ENCODE results near the gene AOPEP.
A peak's percentile ranks its signal among the peaks of the same experiment; 100 is the strongest.

DNA sequence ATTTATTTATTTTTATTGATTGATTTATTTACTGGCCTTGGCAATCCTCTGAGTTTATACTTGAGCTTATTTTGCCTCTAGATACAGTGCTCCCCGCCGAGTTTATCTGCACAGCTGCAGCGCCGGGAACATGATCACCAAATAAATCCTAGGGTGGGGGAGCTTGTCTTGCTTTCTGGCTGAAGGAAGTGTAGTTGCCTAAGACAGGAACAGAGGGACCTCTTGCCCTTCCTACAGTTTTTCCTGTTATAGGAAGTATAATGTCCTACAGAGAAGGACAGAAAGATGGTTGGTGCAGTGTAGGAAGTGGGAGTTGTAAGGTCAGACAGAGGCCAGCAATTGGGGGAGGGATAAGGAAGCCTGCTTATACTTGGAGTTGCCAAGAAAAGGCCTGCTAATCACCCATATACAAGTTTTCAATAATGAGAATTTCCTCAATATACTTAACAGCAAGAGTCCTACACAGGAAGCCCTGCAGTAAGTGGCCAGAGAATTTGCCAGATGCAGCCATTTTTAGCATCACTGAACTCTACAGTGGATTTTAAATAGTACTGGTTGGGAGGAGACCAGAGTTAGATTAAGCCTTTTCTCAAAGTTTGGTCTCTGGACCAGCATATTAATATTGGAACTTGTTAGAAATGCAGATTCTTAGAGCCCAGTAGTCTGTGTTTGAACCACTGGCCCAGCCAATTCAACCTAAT, 7.7 kb downstream of the AOPEP start:
- no peak for TF ChIP-seq POLR2A (IDR thresholded peaks at IDR 0.05)
- TF ChIP-seq, protein P1, sequence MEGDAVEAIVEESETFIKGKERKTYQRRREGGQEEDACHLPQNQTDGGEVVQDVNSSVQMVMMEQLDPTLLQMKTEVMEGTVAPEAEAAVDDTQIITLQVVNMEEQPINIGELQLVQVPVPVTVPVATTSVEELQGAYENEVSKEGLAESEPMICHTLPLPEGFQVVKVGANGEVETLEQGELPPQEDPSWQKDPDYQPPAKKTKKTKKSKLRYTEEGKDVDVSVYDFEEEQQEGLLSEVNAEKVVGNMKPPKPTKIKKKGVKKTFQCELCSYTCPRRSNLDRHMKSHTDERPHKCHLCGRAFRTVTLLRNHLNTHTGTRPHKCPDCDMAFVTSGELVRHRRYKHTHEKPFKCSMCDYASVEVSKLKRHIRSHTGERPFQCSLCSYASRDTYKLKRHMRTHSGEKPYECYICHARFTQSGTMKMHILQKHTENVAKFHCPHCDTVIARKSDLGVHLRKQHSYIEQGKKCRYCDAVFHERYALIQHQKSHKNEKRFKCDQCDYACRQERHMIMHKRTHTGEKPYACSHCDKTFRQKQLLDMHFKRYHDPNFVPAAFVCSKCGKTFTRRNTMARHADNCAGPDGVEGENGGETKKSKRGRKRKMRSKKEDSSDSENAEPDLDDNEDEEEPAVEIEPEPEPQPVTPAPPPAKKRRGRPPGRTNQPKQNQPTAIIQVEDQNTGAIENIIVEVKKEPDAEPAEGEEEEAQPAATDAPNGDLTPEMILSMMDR (IDR thresholded peaks at IDR 0.05) = no peak
- peak in 1 of 2 donors; percentile 13 for TF ChIP-seq POLR2AphosphoS5 (IDR thresholded peaks at IDR 0.05)
- TF ChIP-seq EP300 (IDR thresholded peaks at IDR 0.05) = no peak

Measured in upper lobe of left lung (tissue), 4 donors.